ENCODE measurements around the gene SLC41A1.
A peak's percentile ranks its signal among the peaks of the same experiment; 100 is the strongest.

Gene SLC41A1

DNA sequence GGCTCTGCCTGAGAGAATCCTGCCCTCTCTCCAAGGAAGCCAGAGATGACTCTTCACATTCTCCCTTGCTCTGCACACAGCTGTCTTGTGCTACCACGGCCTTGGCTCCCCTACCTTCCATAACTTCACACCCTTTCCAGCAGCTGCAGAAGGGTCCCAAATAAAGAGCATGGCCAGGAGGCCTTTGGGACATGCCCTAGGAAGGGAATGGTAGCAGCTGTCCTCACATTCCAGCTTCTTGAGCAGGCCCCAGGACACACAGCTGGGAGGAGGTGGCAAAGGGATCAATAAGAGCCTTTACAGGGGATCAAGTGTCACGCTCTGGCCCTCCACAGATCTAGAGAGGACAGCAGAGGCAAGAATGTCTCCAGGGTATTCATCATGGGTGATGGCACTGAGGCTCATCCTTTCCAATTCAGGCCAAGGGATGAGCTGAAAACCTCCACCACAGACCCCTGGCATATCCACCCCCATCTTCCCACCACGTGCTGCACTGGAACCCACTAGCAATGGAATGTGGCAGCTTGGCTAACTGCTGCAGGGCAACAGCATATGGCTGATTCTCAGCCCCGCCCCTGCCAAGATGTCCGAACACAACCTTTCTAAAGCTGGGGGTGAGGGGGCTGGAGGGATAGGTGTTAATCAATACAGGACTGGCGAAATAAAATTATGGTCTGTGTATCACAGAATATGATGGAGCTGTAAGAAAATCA lies 19.9 kb downstream of the SLC41A1 start:
- Histone ChIP-seq H3K9ac (no peak overlapping the region), H3K79me2 (no peaks in the 10 kb centered on the region), H3K27me3 (ENCODE audit: control insufficient read depth, insufficient read depth, low read length) (no peaks in the 10 kb centered on the region), H3K4me3 (ENCODE audit: low read depth, low read length) (no peak overlapping the region), H3K27ac (no peak overlapping the region), H3K4me2 (ENCODE audit: low read length) (no peak overlapping the region), H2AFZ (no peak overlapping the region), H3K36me3 (ENCODE audit: control insufficient read depth, insufficient read depth, low read length) (no peaks in the 10 kb centered on the region), H3K4me1 (no peaks in the 10 kb centered on the region), H3K9me3 (ENCODE audit: control insufficient read depth, low read length) (no peaks in the 10 kb centered on the region)
- TF ChIP-seq, protein P1, sequence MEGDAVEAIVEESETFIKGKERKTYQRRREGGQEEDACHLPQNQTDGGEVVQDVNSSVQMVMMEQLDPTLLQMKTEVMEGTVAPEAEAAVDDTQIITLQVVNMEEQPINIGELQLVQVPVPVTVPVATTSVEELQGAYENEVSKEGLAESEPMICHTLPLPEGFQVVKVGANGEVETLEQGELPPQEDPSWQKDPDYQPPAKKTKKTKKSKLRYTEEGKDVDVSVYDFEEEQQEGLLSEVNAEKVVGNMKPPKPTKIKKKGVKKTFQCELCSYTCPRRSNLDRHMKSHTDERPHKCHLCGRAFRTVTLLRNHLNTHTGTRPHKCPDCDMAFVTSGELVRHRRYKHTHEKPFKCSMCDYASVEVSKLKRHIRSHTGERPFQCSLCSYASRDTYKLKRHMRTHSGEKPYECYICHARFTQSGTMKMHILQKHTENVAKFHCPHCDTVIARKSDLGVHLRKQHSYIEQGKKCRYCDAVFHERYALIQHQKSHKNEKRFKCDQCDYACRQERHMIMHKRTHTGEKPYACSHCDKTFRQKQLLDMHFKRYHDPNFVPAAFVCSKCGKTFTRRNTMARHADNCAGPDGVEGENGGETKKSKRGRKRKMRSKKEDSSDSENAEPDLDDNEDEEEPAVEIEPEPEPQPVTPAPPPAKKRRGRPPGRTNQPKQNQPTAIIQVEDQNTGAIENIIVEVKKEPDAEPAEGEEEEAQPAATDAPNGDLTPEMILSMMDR (IDR thresholded peaks at IDR 0.05): no peak

DNA sequence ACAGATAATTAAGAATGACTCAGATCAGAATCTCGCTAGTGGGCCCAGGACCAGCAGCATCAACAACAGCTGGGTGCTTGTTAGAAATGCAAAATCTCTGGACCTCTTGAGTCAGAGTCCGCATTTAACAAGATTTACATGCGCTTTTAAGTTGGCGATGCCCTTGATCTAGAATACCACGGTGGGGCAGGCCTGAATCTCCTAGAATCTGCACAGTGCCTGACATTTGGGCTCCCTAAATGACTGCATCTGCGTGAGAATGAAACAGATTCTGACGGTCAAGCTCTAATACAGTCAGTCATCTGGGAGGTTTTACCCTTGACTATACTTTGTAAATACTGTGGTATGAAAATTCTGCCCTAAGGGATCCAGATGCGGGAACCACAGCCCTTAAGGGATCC lies 20.5 kb downstream of the SLC41A1 start:
- Histone ChIP-seq H3K36me3 (ENCODE audit: control insufficient read depth, insufficient read depth, low read length) (no peaks in the 10 kb centered on the region), H3K27ac (no peak overlapping the region), H3K9ac (no peak overlapping the region)

GRCh38 chr1:205791568-205792180 lies 21.3 kb downstream of the SLC41A1 start:
- Histone ChIP-seq H3K27ac (no peak overlapping the region), H2AFZ (no peak overlapping the region), H3K79me2 (no peaks in the 10 kb centered on the region), H3K36me3 (ENCODE audit: control insufficient read depth, insufficient read depth, low read length) (no peaks in the 10 kb centered on the region), H3K9ac (no peak overlapping the region), H3K9me3 (ENCODE audit: control insufficient read depth, low read length) (no peaks in the 10 kb centered on the region), H3K4me2 (ENCODE audit: low read length) (no peak overlapping the region), H3K4me3 (ENCODE audit: low read depth, low read length) (no peak overlapping the region), H3K27me3 (ENCODE audit: control insufficient read depth, insufficient read depth, low read length) (no peaks in the 10 kb centered on the region), H3K4me1 (no peaks in the 10 kb centered on the region)
- TF ChIP-seq, protein P1 (IDR thresholded peaks at IDR 0.05): peak; percentile 58

More for the DNA sequence above, 20.5 kb downstream of the SLC41A1 start:
- Histone ChIP-seq H3K4me1 (no peaks in the 10 kb centered on the region), H2AFZ (no peak overlapping the region), H3K79me2 (no peaks in the 10 kb centered on the region), H3K9me3 (ENCODE audit: control insufficient read depth, low read length) (no peaks in the 10 kb centered on the region), H3K27me3 (ENCODE audit: control insufficient read depth, insufficient read depth, low read length) (no peaks in the 10 kb centered on the region), H3K4me2 (ENCODE audit: low read length) (no peak overlapping the region), H3K4me3 (ENCODE audit: low read depth, low read length) (no peak overlapping the region)
- TF ChIP-seq, protein P1 (IDR thresholded peaks at IDR 0.05): no peak

DNA sequence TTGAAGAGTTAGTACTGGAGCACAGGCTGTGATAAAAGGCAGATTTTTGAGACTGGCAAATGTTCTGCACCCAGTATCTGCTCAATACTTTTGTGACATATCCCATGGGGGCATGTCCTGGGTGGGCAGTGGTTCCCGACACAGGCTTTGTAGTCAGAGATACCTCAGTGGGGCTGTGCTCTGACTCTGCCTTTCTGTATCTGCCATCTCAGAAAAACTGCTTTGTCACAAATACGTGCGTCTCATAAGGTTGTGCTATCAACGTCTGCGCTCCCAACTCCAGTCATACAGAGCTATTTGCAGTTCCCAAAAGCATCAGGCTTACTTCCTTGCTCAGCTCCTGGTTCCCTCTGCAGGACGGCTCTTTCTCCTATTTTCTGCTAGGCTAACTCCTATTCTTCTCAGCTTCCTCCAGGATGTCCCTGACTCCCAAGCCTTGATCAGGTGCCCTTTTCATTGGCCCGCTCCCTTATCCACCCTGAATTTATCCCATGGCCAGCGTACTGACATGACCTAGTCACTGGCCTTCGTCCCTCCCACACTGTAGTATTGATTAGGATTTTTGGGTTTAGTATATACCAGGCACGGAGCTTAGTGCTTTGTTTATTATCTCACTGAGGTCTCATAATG lies 25.6 kb downstream of the SLC41A1 start:
- H2AFZ ChIP-seq: no peak overlapping the region
- TF ChIP-seq, protein P1 (IDR thresholded peaks at IDR 0.05): no peak
- no peak overlapping the region for H3K27ac ChIP-seq
- no peaks in the 10 kb centered on the region for H3K79me2 ChIP-seq
- H3K4me1 ChIP-seq: no peaks in the 10 kb centered on the region
- H3K4me2 ChIP-seq (ENCODE audit: low read length): no peak overlapping the region
- no peaks in the 10 kb centered on the region for H3K27me3 ChIP-seq (ENCODE audit: control insufficient read depth, insufficient read depth, low read length)
- no peak overlapping the region for H3K9ac ChIP-seq
- H3K4me3 ChIP-seq (ENCODE audit: low read depth, low read length): no peak overlapping the region
- no peaks in the 10 kb centered on the region for H3K9me3 ChIP-seq (ENCODE audit: control insufficient read depth, low read length)
- no peaks in the 10 kb centered on the region for H3K36me3 ChIP-seq (ENCODE audit: control insufficient read depth, insufficient read depth, low read length)
